HG03066 (cell line): Measurements from ENCODE around the gene SERGEF.

ENCODE experiments used
- ATAC-seq: cut with Tn5 transposase; IDR thresholded peaks from one replicate; pipeline ENCODE4 v1.9.1; 2021; ENCODE audit warnings: low read depth; ENCODE audit not compliant: unreplicated experiment

Gene SERGEF

GRCh38 chr11:17760102-17761029 is 252.5 kb downstream of the SERGEF start:
- no peak for ATAC-seq

- no peak for ATAC-seq
These were observed 257.0 kb downstream of the SERGEF start for GRCh38 chr11:17755891-17756290.

- no peak for ATAC-seq
These were observed 259.2 kb downstream of the SERGEF start for GRCh38 chr11:17753641-17754040.

GRCh38 chr11:17753153-17753552 is 259.7 kb downstream of the SERGEF start:
- ATAC-seq = no peak

- ATAC-seq = no peak
These were observed 260.7 kb downstream of the SERGEF start for GRCh38 chr11:17752144-17752543.

GRCh38 chr11:17751558-17751957 is 261.3 kb downstream of the SERGEF start:
- ATAC-seq = no peak

GRCh38 chr11:17750801-17751165 is 262.1 kb downstream of the SERGEF start:
- ATAC-seq = no peak

- no peak for ATAC-seq
These were observed 262.6 kb downstream of the SERGEF start for GRCh38 chr11:17750013-17750800.

- no peak for ATAC-seq
These were observed 263.8 kb downstream of the SERGEF start for GRCh38 chr11:17748761-17749721.

- no peak for ATAC-seq
These were observed 264.8 kb downstream of the SERGEF start for GRCh38 chr11:17748044-17748443.

GRCh38 chr11:17747131-17747955 is 265.5 kb downstream of the SERGEF start:
- no peak for ATAC-seq

GRCh38 chr11:17746096-17746495 is 266.8 kb downstream of the SERGEF start:
- ATAC-seq = no peak

- no peak for ATAC-seq
These were observed 267.6 kb downstream of the SERGEF start for GRCh38 chr11:17745023-17745772.

GRCh38 chr11:17744151-17744940 is 268.5 kb downstream of the SERGEF start:
- no peak for ATAC-seq

GRCh38 chr11:17743808-17744119 is 269.1 kb downstream of the SERGEF start:
- no peak for ATAC-seq

- ATAC-seq = no peak
These were observed 269.6 kb downstream of the SERGEF start for GRCh38 chr11:17743026-17743807.

GRCh38 chr11:17742019-17742418 is 270.8 kb downstream of the SERGEF start:
- ATAC-seq = no peak

GRCh38 chr11:17741487-17741886 is 271.4 kb downstream of the SERGEF start:
- ATAC-seq = no peak
